ENCODE results near the gene ZEB2.

The ZEB2 gene

GRCh38 chr2:144528108-144528507 lies 8.2 kb upstream of the ZEB2 start:
- TF ChIP-seq, protein P1, sequence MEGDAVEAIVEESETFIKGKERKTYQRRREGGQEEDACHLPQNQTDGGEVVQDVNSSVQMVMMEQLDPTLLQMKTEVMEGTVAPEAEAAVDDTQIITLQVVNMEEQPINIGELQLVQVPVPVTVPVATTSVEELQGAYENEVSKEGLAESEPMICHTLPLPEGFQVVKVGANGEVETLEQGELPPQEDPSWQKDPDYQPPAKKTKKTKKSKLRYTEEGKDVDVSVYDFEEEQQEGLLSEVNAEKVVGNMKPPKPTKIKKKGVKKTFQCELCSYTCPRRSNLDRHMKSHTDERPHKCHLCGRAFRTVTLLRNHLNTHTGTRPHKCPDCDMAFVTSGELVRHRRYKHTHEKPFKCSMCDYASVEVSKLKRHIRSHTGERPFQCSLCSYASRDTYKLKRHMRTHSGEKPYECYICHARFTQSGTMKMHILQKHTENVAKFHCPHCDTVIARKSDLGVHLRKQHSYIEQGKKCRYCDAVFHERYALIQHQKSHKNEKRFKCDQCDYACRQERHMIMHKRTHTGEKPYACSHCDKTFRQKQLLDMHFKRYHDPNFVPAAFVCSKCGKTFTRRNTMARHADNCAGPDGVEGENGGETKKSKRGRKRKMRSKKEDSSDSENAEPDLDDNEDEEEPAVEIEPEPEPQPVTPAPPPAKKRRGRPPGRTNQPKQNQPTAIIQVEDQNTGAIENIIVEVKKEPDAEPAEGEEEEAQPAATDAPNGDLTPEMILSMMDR (IDR thresholded peaks at IDR 0.05) = no peak

DNA sequence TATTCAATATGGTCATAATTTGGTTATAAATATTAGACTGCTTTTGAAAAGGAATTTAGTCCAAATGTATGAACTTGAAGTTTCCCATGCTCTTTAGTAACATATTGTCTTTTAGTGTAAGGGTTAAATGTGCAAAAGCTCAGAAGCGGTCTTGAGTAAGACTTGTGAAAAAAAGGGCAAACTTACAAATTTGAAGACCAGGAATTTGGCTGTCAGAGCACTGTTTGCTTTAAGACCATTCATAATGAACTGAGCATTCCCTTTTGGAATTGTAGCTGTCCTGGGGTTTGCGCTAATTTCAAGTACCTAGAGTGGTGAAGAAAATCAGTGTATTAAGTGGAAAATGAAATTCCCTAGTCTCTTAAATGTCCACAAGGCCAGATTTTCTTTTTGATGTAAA lies 6.9 kb upstream of the ZEB2 start:
- TF ChIP-seq, protein P1 (IDR thresholded peaks at IDR 0.05) = no peak

DNA sequence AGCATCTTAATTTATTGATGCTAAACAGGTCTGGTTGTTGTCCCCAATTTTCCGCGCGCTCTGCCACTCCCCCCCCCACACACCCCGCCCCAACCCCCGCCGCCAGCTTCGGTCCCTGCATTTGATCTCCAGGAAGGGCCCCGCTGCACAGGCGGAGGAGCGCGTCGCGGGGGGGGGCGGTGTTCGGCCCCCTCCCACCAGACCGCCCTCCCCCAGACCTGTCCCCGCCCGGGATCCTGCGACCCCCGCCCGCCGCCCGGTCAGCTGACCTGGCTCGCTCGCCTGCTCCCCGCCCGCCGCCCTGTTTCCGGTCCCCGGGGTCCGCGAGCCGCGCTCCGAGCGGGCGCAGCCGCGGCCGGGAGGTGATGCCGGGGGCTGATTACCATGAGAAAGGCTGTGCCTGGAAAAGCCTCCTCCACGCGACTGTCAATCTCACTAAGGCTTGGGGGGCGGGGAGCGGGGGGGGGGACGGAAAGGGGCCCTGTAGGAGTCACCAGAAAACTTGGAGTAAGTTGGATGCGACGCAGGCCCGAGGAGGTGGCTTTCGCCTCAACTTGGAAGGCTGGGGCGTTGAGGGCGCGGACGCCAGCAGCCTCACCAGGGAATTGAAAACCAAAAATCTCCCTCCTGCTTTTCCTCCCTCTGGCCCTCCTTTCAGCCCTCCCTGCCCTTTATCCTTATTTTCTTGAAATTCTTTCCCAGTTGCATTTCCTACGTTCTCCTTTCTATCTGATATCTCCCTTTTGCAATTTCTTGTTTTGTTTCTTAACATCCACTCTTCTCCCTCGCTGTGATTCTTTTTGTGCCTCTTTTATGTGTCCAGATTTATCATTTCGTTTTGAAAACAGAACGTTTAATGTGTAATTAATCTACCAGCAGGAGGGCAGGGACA lies 4.4 kb upstream of the ZEB2 start:
- TF ChIP-seq, protein P1 (IDR thresholded peaks at IDR 0.05) = no peak

GRCh38 chr2:144523596-144524117 lies 3.7 kb upstream of the ZEB2 start:
- TF ChIP-seq, protein P1 (IDR thresholded peaks at IDR 0.05) = no peak

- TF ChIP-seq, protein P1 (IDR thresholded peaks at IDR 0.05) = no peak
Measured at GRCh38 chr2:144522897-144523595, 3.1 kb upstream of the ZEB2 start.

- TF ChIP-seq, protein P1 (IDR thresholded peaks at IDR 0.05) = no peak
Measured at GRCh38 chr2:144522176-144522896, 2.4 kb upstream of the ZEB2 start.

DNA sequence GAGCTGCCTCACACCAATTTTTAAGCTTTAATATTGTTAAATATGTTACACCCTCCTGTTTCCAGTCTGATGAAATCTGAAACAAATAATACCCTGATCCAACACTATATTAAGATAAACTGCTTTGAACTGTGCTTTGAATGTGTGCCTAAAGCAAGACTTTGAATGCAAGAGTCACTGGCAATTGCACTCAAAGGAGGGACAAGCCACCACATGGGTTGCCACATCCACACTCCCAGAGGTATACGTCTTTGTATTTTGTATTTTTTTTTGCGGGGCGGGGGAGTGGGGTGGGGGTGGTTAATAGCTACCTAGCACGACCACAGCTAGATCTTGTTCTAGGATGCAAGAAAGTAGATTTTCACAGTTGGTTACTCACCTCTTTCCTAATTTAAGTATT lies 1.8 kb upstream of the ZEB2 start:
- TF ChIP-seq, protein P1 (IDR thresholded peaks at IDR 0.05) = no peak

Data from LNCAP (cell line).